Activated CD8-positive, alpha-beta T cell treated with anti-CD3 and anti-CD28 coated beads for 36 hours (primary cell): ENCODE measurements around the gene HRAS. TPM values are rescaled to one million over a fixed set of nuclear protein-coding genes. Genes with fewer than 3 reads are reported as not detected.

Source experiments
- ATAC-seq: fragments of 200-7000 bp; cut with Tn5 transposase; one replicate; pipeline ENCODE4 v1.10.0; 2021; ENCODE audit warnings: mild to moderate bottlenecking, moderate library complexity
- CTCF ChIA-PET: fragments of 350-600 bp; sonication (Branson Sonifier 250); formaldehyde crosslinking; loops from one replicate; lab custom pipeline; 2021; ENCODE audit warnings: antibody characterized with exemption; lab: Charles Lee
- POLR2A ChIA-PET: fragments of 350-600 bp; sonication (Branson Sonifier 250); formaldehyde crosslinking; loops from one replicate; lab custom pipeline; 2021; ENCODE audit warnings: antibody characterized with exemption; lab: Charles Lee
- DNase-seq: peaks from one replicate; pipeline ENCODE4 v3.0.0-alpha.2; 2020
- H3K27ac Mint-ChIP-seq: one replicate; pipeline ENCODE4 v1.8.0; 2021; ENCODE audit warnings: mild to moderate bottlenecking, mixed read lengths
- H3K27me3 Mint-ChIP-seq: one replicate; pipeline ENCODE4 v1.8.0; 2021; ENCODE audit warnings: mixed read lengths
- H3K36me3 Mint-ChIP-seq: one replicate; pipeline ENCODE4 v1.8.0; 2021; ENCODE audit warnings: low read depth, mixed read lengths
- H3K4me1 Mint-ChIP-seq: one replicate; pipeline ENCODE4 v1.8.0; 2021; ENCODE audit warnings: low read depth, mixed read lengths
- H3K4me3 Mint-ChIP-seq: one replicate; pipeline ENCODE4 v1.8.0; 2021; ENCODE audit warnings: mild to moderate bottlenecking, moderate library complexity, mixed read lengths
- H3K9me3 Mint-ChIP-seq: one replicate; pipeline ENCODE4 v1.8.0; 2021; ENCODE audit warnings: mixed read lengths
- CTCF ChIP-seq: fragments of 200-600 bp; IDR thresholded peaks from one replicate; pipeline ENCODE4 v1.8.0; 2022; ENCODE audit warnings: antibody characterized with exemption, mild to moderate bottlenecking
- intact Hi-C: fragments of 100-400 bp; cut with micrococcal nuclease; formaldehyde crosslinking; loops from one replicate; pipeline ENCODE4 v1.10.0; 2022
- microRNA-seq: library from miRNA; unstranded; fragments of <30 nt; microRNA quantifications from one replicate; pipeline ENCODE4 v1.2.0, GENCODE V29; 2022; ENCODE audit warnings: borderline microRNAs expressed, borderline replicate concordance
- total RNA-seq, 2 experiments: library from RNA; stranded (reverse); gene quantifications; one replicate each; pipeline ENCODE4 v1.2.3, GENCODE V29; 2021

Gene HRAS
- total RNA-seq, 2 experiments from 2014 or later, result 30.4 to 34.6 TPM

GRCh38 chr11:488579-488978 is 46.8 kb downstream of the HRAS start:
- no peak overlapping the region for H3K4me3 Mint-ChIP-seq
- no peak for DNase-seq
- CTCF ChIA-PET, result no interaction called here

GRCh38 chr11:488062-488461 is 47.3 kb downstream of the HRAS start:
- no peak for TF ChIP-seq CTCF
- Mint-ChIP-seq H3K4me1 (no peaks in the 10 kb centered on the region), H3K27me3 (no peaks in the 10 kb centered on the region)

More at GRCh38 chr11:488579-488978, 46.8 kb downstream of the HRAS start:
- H3K27ac Mint-ChIP-seq, result no peak overlapping the region
- H3K36me3 Mint-ChIP-seq, result peaks cover 5% of the 10 kb centered on the region
- intact Hi-C loops, result no loop called here
- no peaks in the 10 kb centered on the region for H3K27me3 Mint-ChIP-seq
- POLR2A ChIA-PET, result no interaction called here
- H3K9me3 Mint-ChIP-seq, result no peaks in the 10 kb centered on the region
- no peak for TF ChIP-seq CTCF
- no peaks in the 10 kb centered on the region for H3K4me1 Mint-ChIP-seq
- no peak for ATAC-seq

GRCh38 chr11:487571-488021 is 47.8 kb downstream of the HRAS start:
- Mint-ChIP-seq H3K27me3 (no peaks in the 10 kb centered on the region), H3K4me3 (no peak overlapping the region), H3K4me1 (no peaks in the 10 kb centered on the region), H3K27ac (no peak overlapping the region), H3K9me3 (no peaks in the 10 kb centered on the region), H3K36me3 (peaks cover 5% of the 10 kb centered on the region)
- CTCF ChIA-PET, result no interaction called here
- no peak for ATAC-seq
- POLR2A ChIA-PET, result no interaction called here
- intact Hi-C loops, result no loop called here
- TF ChIP-seq CTCF, result no peak
- DNase-seq, result no peak

More at GRCh38 chr11:488062-488461, 47.3 kb downstream of the HRAS start:
- H3K36me3 Mint-ChIP-seq, result peaks cover 5% of the 10 kb centered on the region
- H3K9me3 Mint-ChIP-seq, result no peaks in the 10 kb centered on the region
- no peak for DNase-seq
- H3K4me3 Mint-ChIP-seq, result no peak overlapping the region
- ChIA-PET CTCF (no interaction called here), POLR2A (no interaction called here)
- ATAC-seq, result no peak
- H3K27ac Mint-ChIP-seq, result no peak overlapping the region
- intact Hi-C loops, result no loop called here

GRCh38 chr11:486189-486588 is 49.2 kb downstream of the HRAS start:
- H3K36me3 Mint-ChIP-seq, result peaks cover 3% of the 10 kb centered on the region
- no peak overlapping the region for H3K27ac Mint-ChIP-seq
- TF ChIP-seq CTCF, result no peak
- intact Hi-C loops, result no loop called here
- no peaks in the 10 kb centered on the region for H3K27me3 Mint-ChIP-seq
- no peaks in the 10 kb centered on the region for H3K4me1 Mint-ChIP-seq
- POLR2A ChIA-PET, result no interaction called here
- H3K4me3 Mint-ChIP-seq, result no peak overlapping the region
- DNase-seq, result no peak
- no peaks in the 10 kb centered on the region for H3K9me3 Mint-ChIP-seq
- no peak for ATAC-seq
- CTCF ChIA-PET, result no interaction called here

DNA sequence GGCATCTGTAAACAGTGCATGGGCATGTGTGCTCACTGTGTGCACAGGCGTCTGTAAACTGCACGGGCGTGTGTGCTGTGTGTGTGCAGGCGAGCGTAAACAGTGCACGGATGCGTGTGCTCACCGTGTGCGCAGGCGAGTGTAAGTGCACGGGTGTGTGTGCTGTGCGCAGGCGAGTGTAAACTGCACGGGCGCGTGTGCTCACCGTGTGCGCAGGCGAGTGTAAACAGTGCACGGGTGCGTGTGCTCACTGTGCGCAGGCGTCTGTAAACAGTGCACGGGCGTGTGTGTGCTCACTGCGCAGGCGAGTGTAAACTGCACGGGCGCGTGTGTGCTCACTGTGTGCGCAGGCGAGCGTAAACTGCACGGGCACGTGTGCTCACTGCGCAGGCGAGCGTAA is 50.8 kb downstream of the HRAS start:
- POLR2A ChIA-PET, result no interaction called here
- no peak for TF ChIP-seq CTCF
- DNase-seq, result no peak
- no peaks in the 10 kb centered on the region for H3K4me1 Mint-ChIP-seq
- CTCF ChIA-PET, result no interaction called here
- H3K27me3 Mint-ChIP-seq, result no peaks in the 10 kb centered on the region
- intact Hi-C loops, result no loop called here
- H3K27ac Mint-ChIP-seq, result no peak overlapping the region
- no peak for ATAC-seq
- H3K36me3 Mint-ChIP-seq, result no peaks in the 10 kb centered on the region
- no peaks in the 10 kb centered on the region for H3K9me3 Mint-ChIP-seq
- H3K4me3 Mint-ChIP-seq, result no peak overlapping the region

Small RNAs within 50 kb of the gene (microRNA-seq; reads per million reads assigned to microRNA genes)
- gene MIR210, result 587 reads per million, percentile 85 among the genes with 10 or more reads in this experiment

Other genes with a start within 250 kb of the HRAS start
- gene PGGHG, start 246.4 kb downstream of the HRAS start, total RNA-seq, result 100 to 1,000 TPM; 298 to 308 TPM
- not detected for gene IFITM5, start 236.1 kb downstream of the HRAS start, total RNA-seq
- gene IFITM2, start 227.8 kb downstream of the HRAS start, total RNA-seq, result 100 to 1,000 TPM; 540 to 549 TPM
- 100 to 1,000 TPM; 296 to 304 TPM for gene IFITM1, start 221.5 kb downstream of the HRAS start, total RNA-seq
- gene IFITM3, start 214.7 kb downstream of the HRAS start, total RNA-seq, result 10 to 100 TPM; 52.8 to 58.0 TPM
- 1 to 10 TPM; 1.5 to 3.4 TPM for gene B4GALNT4, start 166.1 kb downstream of the HRAS start, total RNA-seq
- gene PKP3, start 141.4 kb downstream of the HRAS start, total RNA-seq, result under 1 TPM in 1 of 2 experiments, not detected in 1; 0.18 TPM
- gene SIGIRR, start 120.6 kb downstream of the HRAS start, total RNA-seq, result 10 to 100 TPM; 33.9 to 35.0 TPM
- gene ANO9, start 93.6 kb downstream of the HRAS start, total RNA-seq, result 10 to 100 TPM; 28.2 to 29.0 TPM
- 10 to 100 TPM; 17.4 to 18.0 TPM for gene PTDSS2, start 85.3 kb downstream of the HRAS start, total RNA-seq
- 100 to 1,000 TPM; 105 to 110 TPM for gene RNH1, start 28.3 kb downstream of the HRAS start, total RNA-seq
- under 1 TPM; 0.67 to 0.99 TPM for gene LRRC56, start 2.0 kb upstream of the HRAS start, total RNA-seq
- 1 to 10 TPM in 1 of 2 experiments, under 1 TPM in 1; 0.88 to 1.3 TPM for gene LMNTD2, start 25.2 kb upstream of the HRAS start, total RNA-seq
- gene RASSF7, start 25.4 kb upstream of the HRAS start, total RNA-seq, result 10 to 100 TPM; 16.8 to 17.3 TPM
- gene PHRF1, start 40.9 kb upstream of the HRAS start, total RNA-seq, result 10 to 100 TPM; 43.1 to 44.5 TPM
- 10 to 100 TPM; 34.6 to 37.5 TPM for gene IRF7, start 80.4 kb upstream of the HRAS start, total RNA-seq
- gene CDHR5, start 89.4 kb upstream of the HRAS start, total RNA-seq, result not detected
- gene SCT, start 91.6 kb upstream of the HRAS start, total RNA-seq, result not detected
- under 1 TPM; 0.88 to 0.89 TPM for gene DRD4, start 101.7 kb upstream of the HRAS start, total RNA-seq
- 10 to 100 TPM; 59.1 to 59.3 TPM for gene DEAF1, start 159.6 kb upstream of the HRAS start, total RNA-seq
- gene TMEM80, start 160.2 kb upstream of the HRAS start, total RNA-seq, result 10 to 100 TPM; 10.6 to 12.5 TPM
- gene EPS8L2, start 170.7 kb upstream of the HRAS start, total RNA-seq, result 10 to 100 TPM; 15.0 to 16.7 TPM
- gene TALDO1, start 211.9 kb upstream of the HRAS start, total RNA-seq, result 100 to 1,000 TPM; 234 to 241 TPM
- 10 to 100 TPM; 45.8 to 48.8 TPM for gene GATD1, start 241.9 kb upstream of the HRAS start, total RNA-seq